ENCODE results near the gene AP5B1.

Gene AP5B1

DNA sequence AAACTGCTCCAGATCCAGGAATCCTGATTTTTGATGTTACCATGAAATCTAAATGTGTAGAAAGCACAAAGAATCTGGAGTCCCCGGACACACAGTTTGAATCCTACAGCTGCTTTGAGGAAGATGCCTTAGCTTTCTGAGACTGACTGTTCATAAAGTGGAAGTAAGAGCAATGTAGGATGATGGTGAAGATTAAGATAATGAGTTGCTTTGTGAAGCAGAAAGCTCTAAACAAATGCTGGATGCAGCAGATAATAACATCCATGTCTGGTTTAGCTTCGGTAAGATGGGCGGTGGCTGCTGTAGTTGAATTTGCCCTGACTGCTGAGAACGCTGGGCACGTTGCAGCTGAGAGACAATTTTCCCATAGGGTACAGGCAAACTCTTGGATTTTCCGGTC lies 26.2 kb upstream of the AP5B1 start:
- no peak overlapping the region for H4K91ac ChIP-seq (ENCODE audit: low read depth, low read length, poor library complexity)
- no peak overlapping the region for H3K4me2 ChIP-seq (ENCODE audit: insufficient read depth, low read length, poor library complexity, severe bottlenecking)
- H2BK5ac ChIP-seq (ENCODE audit: low read length) = no peak overlapping the region
- H3K18ac ChIP-seq (ENCODE audit: low read length) = no peak overlapping the region
- H2BK15ac ChIP-seq (ENCODE audit: low read length) = no peak overlapping the region
- H3K9ac ChIP-seq (ENCODE audit: low read depth, low read length, poor library complexity) = no peak overlapping the region
- no peak overlapping the region for H3K23ac ChIP-seq (ENCODE audit: low read depth, low read length, poor library complexity)
- no peaks in the 10 kb centered on the region for H3K79me1 ChIP-seq (ENCODE audit: low read depth, low read length)
- no peak overlapping the region for H4K8ac ChIP-seq (ENCODE audit: low read depth, low read length)
- H3K9me3 ChIP-seq (replicated peaks in 1 of 2; ENCODE audit: control insufficient read depth in 2 of 2, insufficient read depth in 1 of 2, low read depth in 1 of 2, low read length in 2 of 2) = peaks cover 0 to 2% of the 10 kb centered on the region in 2 donors
- no peak overlapping the region for H3K4me3 ChIP-seq (ENCODE audit: low read length in 2 of 2)
- no peak overlapping the region for H3K4ac ChIP-seq (ENCODE audit: low read length)
- no peak overlapping the region for H2BK12ac ChIP-seq (ENCODE audit: low read length)
- peaks cover 0 to 2% of the 10 kb centered on the region in 2 donors for H3K4me1 ChIP-seq (ENCODE audit: control insufficient read depth in 2 of 2, insufficient read depth in 1 of 2, low read depth in 1 of 2, low read length in 2 of 2)
- H2AFZ ChIP-seq (ENCODE audit: low read length) = no peak overlapping the region
- no peak overlapping the region for H2BK120ac ChIP-seq (ENCODE audit: low read depth, low read length)
- peaks cover 0 to 20% (median 0%) of the 10 kb centered on the region in 3 experiments for H3K27me3 ChIP-seq (ENCODE audit: control insufficient read depth in 3 of 3, insufficient read depth in 3 of 3, low read depth in 1 of 3, low read length in 3 of 3)
- DNase-seq (ENCODE audit: low spot score) = no peak
- no CpG with 5 or more reads among the region's 6 CpGs for WGBS, 2 donors (ENCODE audit: extremely low coverage in 2 of 2, insufficient read length in 2 of 2, insufficient replicate concordance in 1 of 2)
- no peak overlapping the region for H3K27ac ChIP-seq (replicated peaks; ENCODE audit: low read length)
- no peak overlapping the region for H2AK5ac ChIP-seq (ENCODE audit: low read depth, low read length)
- no peak overlapping the region for H3K14ac ChIP-seq (ENCODE audit: low read length)
- peaks cover 0 to 2% of the 10 kb centered on the region in 2 donors for H3K36me3 ChIP-seq (replicated peaks in 1 of 2; ENCODE audit: control insufficient read depth in 2 of 2, insufficient read depth in 2 of 2, low read length in 2 of 2)

GRCh38 chr11:65803797-65804492 lies 23.2 kb upstream of the AP5B1 start:
- Histone ChIP-seq H3K4ac (ENCODE audit: low read length) (no peak overlapping the region), H2BK5ac (ENCODE audit: low read length) (no peak overlapping the region), H3K4me1 (ENCODE audit: control insufficient read depth in 2 of 2, insufficient read depth in 1 of 2, low read depth in 1 of 2, low read length in 2 of 2) (no peaks in the 10 kb centered on the region), H2AK5ac (ENCODE audit: low read depth, low read length) (peak overlapping the region; percentile 19), H3K9me3 (replicated peaks in 1 of 2; ENCODE audit: control insufficient read depth in 2 of 2, insufficient read depth in 1 of 2, low read depth in 1 of 2, low read length in 2 of 2) (no peaks in the 10 kb centered on the region), H3K23ac (ENCODE audit: low read depth, low read length, poor library complexity) (peak overlapping the region; percentile 32), H3K27ac (replicated peaks; ENCODE audit: low read length) (no peak overlapping the region), H2AFZ (ENCODE audit: low read length) (no peak overlapping the region), H3K4me2 (ENCODE audit: insufficient read depth, low read length, poor library complexity, severe bottlenecking) (no peak overlapping the region), H3K4me3 (ENCODE audit: low read length in 2 of 2) (no peak overlapping the region), H3K9ac (ENCODE audit: low read depth, low read length, poor library complexity) (no peak overlapping the region), H3K18ac (ENCODE audit: low read length) (no peak overlapping the region), H4K91ac (ENCODE audit: low read depth, low read length, poor library complexity) (no peak overlapping the region), H3K14ac (ENCODE audit: low read length) (no peak overlapping the region), H2BK120ac (ENCODE audit: low read depth, low read length) (no peak overlapping the region), H3K36me3 (replicated peaks in 1 of 2; ENCODE audit: control insufficient read depth in 2 of 2, insufficient read depth in 2 of 2, low read length in 2 of 2) (no peaks in the 10 kb centered on the region), H3K79me1 (ENCODE audit: low read depth, low read length) (no peaks in the 10 kb centered on the region), H4K8ac (ENCODE audit: low read depth, low read length) (no peak overlapping the region), H3K27me3 (ENCODE audit: control insufficient read depth in 3 of 3, insufficient read depth in 3 of 3, low read depth in 1 of 3, low read length in 3 of 3) (peaks cover 0 to 39% (median 0%) of the 10 kb centered on the region in 3 experiments), H2BK15ac (ENCODE audit: low read length) (no peak overlapping the region), H2BK12ac (ENCODE audit: low read length) (no peak overlapping the region)
- WGBS, 2 donors (ENCODE audit: extremely low coverage in 2 of 2, insufficient read length in 2 of 2, insufficient replicate concordance in 1 of 2) = no CpG with 5 or more reads among the region's 21 CpGs
- no peak for DNase-seq (ENCODE audit: low spot score)

DNA sequence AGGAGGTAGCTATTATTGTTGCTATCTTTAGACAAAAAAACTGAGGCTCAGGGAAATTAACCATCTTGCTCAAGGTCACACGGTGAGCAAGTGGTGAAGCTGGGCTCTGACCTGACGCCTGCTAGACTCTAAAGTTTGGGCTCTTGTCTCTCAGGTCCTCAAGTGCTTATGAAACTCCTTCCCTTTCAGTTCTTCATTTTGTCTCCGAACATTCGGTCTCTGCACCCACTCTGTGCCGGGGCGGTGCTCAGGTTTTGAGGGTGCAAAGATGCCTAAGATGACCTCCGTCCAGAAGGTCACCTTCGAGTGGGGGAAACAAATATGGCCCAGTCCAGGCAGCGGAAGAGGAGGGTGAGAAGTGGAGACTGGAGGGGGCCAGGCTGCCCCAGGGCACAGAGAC lies 22.1 kb upstream of the AP5B1 start:
- Histone ChIP-seq H2BK5ac (ENCODE audit: low read length) (no peak overlapping the region), H3K79me1 (ENCODE audit: low read depth, low read length) (no peaks in the 10 kb centered on the region), H4K91ac (ENCODE audit: low read depth, low read length, poor library complexity) (no peak overlapping the region), H3K4ac (ENCODE audit: low read length) (no peak overlapping the region), H3K36me3 (replicated peaks in 1 of 2; ENCODE audit: control insufficient read depth in 2 of 2, insufficient read depth in 2 of 2, low read length in 2 of 2) (no peaks in the 10 kb centered on the region), H3K4me1 (ENCODE audit: control insufficient read depth in 2 of 2, insufficient read depth in 1 of 2, low read depth in 1 of 2, low read length in 2 of 2) (no peaks in the 10 kb centered on the region), H4K8ac (ENCODE audit: low read depth, low read length) (no peak overlapping the region), H2AK5ac (ENCODE audit: low read depth, low read length) (no peak overlapping the region), H3K27me3 (ENCODE audit: control insufficient read depth in 3 of 3, insufficient read depth in 3 of 3, low read depth in 1 of 3, low read length in 3 of 3) (peaks cover 0 to 50% (median 0%) of the 10 kb centered on the region in 3 experiments), H2BK12ac (ENCODE audit: low read length) (no peak overlapping the region), H3K27ac (replicated peaks; ENCODE audit: low read length) (no peak overlapping the region), H2BK15ac (ENCODE audit: low read length) (no peak overlapping the region), H3K23ac (ENCODE audit: low read depth, low read length, poor library complexity) (no peak overlapping the region), H2AFZ (ENCODE audit: low read length) (no peak overlapping the region), H2BK120ac (ENCODE audit: low read depth, low read length) (no peak overlapping the region), H3K14ac (ENCODE audit: low read length) (no peak overlapping the region), H3K9ac (ENCODE audit: low read depth, low read length, poor library complexity) (no peak overlapping the region), H3K4me3 (ENCODE audit: low read length in 2 of 2) (no peak overlapping the region), H3K9me3 (replicated peaks in 1 of 2; ENCODE audit: control insufficient read depth in 2 of 2, insufficient read depth in 1 of 2, low read depth in 1 of 2, low read length in 2 of 2) (no peaks in the 10 kb centered on the region), H3K4me2 (ENCODE audit: insufficient read depth, low read length, poor library complexity, severe bottlenecking) (no peak overlapping the region), H3K18ac (ENCODE audit: low read length) (no peak overlapping the region)
- no peak for DNase-seq (ENCODE audit: low spot score)
- WGBS, 2 donors (ENCODE audit: extremely low coverage in 2 of 2, insufficient read length in 2 of 2, insufficient replicate concordance in 1 of 2) = no CpG with 5 or more reads among the region's 9 CpGs

- peaks cover 0 to 2% of the 10 kb centered on the region in 2 donors for H3K4me1 ChIP-seq (ENCODE audit: control insufficient read depth in 2 of 2, insufficient read depth in 1 of 2, low read depth in 1 of 2, low read length in 2 of 2)
- H3K9ac ChIP-seq (ENCODE audit: low read depth, low read length, poor library complexity) = no peak overlapping the region
- peak overlapping the region; percentile 43 for H3K23ac ChIP-seq (ENCODE audit: low read depth, low read length, poor library complexity)
- H2BK12ac ChIP-seq (ENCODE audit: low read length) = peak overlapping the region; percentile 41
- H2BK15ac ChIP-seq (ENCODE audit: low read length) = peak overlapping the region; percentile 75
- H3K79me1 ChIP-seq (ENCODE audit: low read depth, low read length) = no peaks in the 10 kb centered on the region
- DNase-seq (ENCODE audit: low spot score) = no peak
- H3K4me2 ChIP-seq (ENCODE audit: insufficient read depth, low read length, poor library complexity, severe bottlenecking) = no peak overlapping the region
- peak overlapping the region; percentile 71 for H3K14ac ChIP-seq (ENCODE audit: low read length)
- peak overlapping the region; percentile 37 for H2AK5ac ChIP-seq (ENCODE audit: low read depth, low read length)
- no peak overlapping the region for H3K4ac ChIP-seq (ENCODE audit: low read length)
- H3K18ac ChIP-seq (ENCODE audit: low read length) = peak overlapping the region; percentile 83
- peak overlapping the region; percentile 66 for H2BK5ac ChIP-seq (ENCODE audit: low read length)
- no CpG with 5 or more reads among the region's 18 CpGs for WGBS, 2 donors (ENCODE audit: extremely low coverage in 2 of 2, insufficient read length in 2 of 2, insufficient replicate concordance in 1 of 2)
- no peaks in the 10 kb centered on the region for H3K36me3 ChIP-seq (replicated peaks in 1 of 2; ENCODE audit: control insufficient read depth in 2 of 2, insufficient read depth in 2 of 2, low read length in 2 of 2)
- H3K4me3 ChIP-seq (ENCODE audit: low read length in 2 of 2) = no peak overlapping the region
- H4K91ac ChIP-seq (ENCODE audit: low read depth, low read length, poor library complexity) = no peak overlapping the region
- peaks cover 0 to 64% (median 0%) of the 10 kb centered on the region in 3 experiments for H3K27me3 ChIP-seq (ENCODE audit: control insufficient read depth in 3 of 3, insufficient read depth in 3 of 3, low read depth in 1 of 3, low read length in 3 of 3)
- H3K9me3 ChIP-seq (replicated peaks in 1 of 2; ENCODE audit: control insufficient read depth in 2 of 2, insufficient read depth in 1 of 2, low read depth in 1 of 2, low read length in 2 of 2) = no peaks in the 10 kb centered on the region
- no peak overlapping the region for H3K27ac ChIP-seq (replicated peaks; ENCODE audit: low read length)
- H4K8ac ChIP-seq (ENCODE audit: low read depth, low read length) = no peak overlapping the region
- H2AFZ ChIP-seq (ENCODE audit: low read length) = no peak overlapping the region
- peak overlapping the region; percentile 47 for H2BK120ac ChIP-seq (ENCODE audit: low read depth, low read length)
Measured at GRCh38 chr11:65801153-65801987, 20.6 kb upstream of the AP5B1 start.
